ENCODE measurements around the gene CXCR4. TPM values are rescaled to one million over a fixed set of nuclear protein-coding genes. Genes with fewer than 3 reads are reported as not detected.

The CXCR4 gene
- total and polyA plus RNA-seq, 2 experiments from 2014 or later: 2.1 TPM

DNA sequence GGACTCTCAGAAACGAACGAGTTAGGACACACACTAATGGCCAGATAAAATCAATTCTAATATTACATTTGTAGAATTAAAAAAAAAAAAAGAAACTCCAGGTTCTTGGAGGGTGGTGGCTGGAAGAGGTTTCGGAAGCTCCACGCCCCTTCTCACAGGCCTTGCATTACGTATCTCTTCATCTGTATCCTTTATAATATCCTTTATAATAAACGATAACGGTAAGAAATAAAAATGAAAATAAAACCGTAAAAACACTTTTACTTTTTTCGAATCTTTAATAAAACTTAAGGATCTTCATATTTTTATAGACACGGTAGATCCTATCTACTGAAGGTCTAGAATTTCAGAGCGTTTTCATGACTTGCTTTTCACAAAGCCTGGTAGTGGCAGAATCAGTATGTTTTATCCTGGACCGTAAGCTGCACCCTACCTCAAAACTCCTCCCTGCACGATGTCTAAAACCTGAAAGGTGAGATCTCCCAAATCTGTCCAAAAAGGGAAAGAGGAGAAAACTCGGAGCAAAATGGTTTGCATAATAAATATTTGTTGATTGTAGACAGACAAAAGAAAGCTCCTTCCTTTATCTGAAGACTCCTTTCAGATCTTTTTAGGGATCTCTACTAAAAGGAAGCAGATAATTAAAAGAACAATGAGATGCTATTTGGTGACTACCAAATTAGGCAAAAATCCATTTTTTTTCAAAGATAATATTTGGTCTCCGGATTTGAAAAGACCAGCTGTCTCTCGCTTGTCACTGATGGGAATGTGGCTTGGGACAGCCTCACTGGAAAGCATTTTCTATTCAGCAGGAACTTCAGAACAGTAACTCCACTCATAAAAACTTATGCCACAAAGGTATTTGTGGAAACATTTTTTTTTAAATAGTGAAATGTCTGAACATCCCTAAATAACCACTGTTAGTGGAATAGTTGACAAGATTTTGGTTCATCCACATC, 2.0 kb upstream of the CXCR4 start:
- Histone ChIP-seq H3K4me2 (peak overlapping the region; percentile 80), H3F3A (replicated peaks; ENCODE audit: low read depth) (no peaks in the 10 kb centered on the region; the same call in 1 of the 2 replicates), H3K27me3 (ENCODE audit: insufficient read depth) (peaks cover 63% of the 10 kb centered on the region), H4K20me1 (replicated peaks; ENCODE audit: insufficient read depth) (no peaks in the 10 kb centered on the region), H3K27ac (ENCODE audit: low read depth) (no peak overlapping the region), H3K79me2 (replicated peaks; ENCODE audit: insufficient read depth) (no peaks in the 10 kb centered on the region), H3K4me1 (ENCODE audit: insufficient read depth) (peaks cover 37% of the 10 kb centered on the region), H3K36me3 (ENCODE audit: insufficient read depth) (no peaks in the 10 kb centered on the region), H3K4me3 (peak overlapping the region; percentile 76), H3K9me2 (ENCODE audit: insufficient read depth) (no peaks in the 10 kb centered on the region), H2AFZ (peak overlapping the region; percentile 94)
- Mint-ChIP-seq H3K4me1 (peaks cover 8% of the 10 kb centered on the region), H3K36me3 (ENCODE audit: low read depth) (no peaks in the 10 kb centered on the region), H3K27ac (no peak overlapping the region), H3K4me3 (peak overlapping the region; percentile 83), H3K9me3 (no peaks in the 10 kb centered on the region), H3K27me3 (ENCODE audit: insufficient read depth, low read depth, poor library complexity) (peaks cover 44% of the 10 kb centered on the region)
- DNase-seq (ENCODE audit: low spot score) (no peak), ATAC-seq (no peak)
- TF ChIP-seq EZH2 (IDR thresholded peaks at IDR 0.05; ENCODE audit: low read depth, unreplicated experiment): peak; percentile 1
- TF ChIP-seq, protein P1, sequence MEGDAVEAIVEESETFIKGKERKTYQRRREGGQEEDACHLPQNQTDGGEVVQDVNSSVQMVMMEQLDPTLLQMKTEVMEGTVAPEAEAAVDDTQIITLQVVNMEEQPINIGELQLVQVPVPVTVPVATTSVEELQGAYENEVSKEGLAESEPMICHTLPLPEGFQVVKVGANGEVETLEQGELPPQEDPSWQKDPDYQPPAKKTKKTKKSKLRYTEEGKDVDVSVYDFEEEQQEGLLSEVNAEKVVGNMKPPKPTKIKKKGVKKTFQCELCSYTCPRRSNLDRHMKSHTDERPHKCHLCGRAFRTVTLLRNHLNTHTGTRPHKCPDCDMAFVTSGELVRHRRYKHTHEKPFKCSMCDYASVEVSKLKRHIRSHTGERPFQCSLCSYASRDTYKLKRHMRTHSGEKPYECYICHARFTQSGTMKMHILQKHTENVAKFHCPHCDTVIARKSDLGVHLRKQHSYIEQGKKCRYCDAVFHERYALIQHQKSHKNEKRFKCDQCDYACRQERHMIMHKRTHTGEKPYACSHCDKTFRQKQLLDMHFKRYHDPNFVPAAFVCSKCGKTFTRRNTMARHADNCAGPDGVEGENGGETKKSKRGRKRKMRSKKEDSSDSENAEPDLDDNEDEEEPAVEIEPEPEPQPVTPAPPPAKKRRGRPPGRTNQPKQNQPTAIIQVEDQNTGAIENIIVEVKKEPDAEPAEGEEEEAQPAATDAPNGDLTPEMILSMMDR (conservative IDR thresholded peaks at IDR 0.05; ENCODE audit: low read depth in 2 of 2): no peak

GRCh38 chr2:136118819-136119716, 1.1 kb upstream of the CXCR4 start:
- Histone ChIP-seq H2AFZ (peak overlapping the region; percentile 94), H3K27ac (ENCODE audit: low read depth) (no peak overlapping the region)

DNA sequence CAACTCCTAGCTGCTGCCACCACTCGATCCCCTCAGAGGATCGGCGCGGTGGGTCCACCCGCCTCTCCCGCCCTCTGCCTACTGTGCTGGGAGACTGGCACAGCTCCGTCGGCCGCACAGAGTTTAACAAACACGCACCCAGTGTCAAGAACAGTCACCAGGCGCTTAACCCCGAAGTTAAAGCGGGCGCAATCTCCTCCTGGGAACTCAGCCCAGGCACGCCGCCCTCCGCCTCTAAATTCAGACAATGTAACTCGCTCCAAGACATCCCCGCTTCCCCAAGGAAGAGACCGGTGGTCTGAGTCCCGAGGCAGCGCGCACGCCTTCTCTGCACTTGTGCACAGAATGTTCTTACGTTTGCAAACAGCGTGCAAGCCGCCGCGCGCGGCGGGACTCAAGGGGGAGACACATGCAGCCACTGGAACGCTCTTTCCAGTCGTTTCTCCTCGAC, 533 bp downstream of the CXCR4 start:
- H3K27me3 ChIP-seq (ENCODE audit: insufficient read depth): peaks cover 69% of the 10 kb centered on the region
- peaks cover 33% of the 10 kb centered on the region for H3K4me1 ChIP-seq (ENCODE audit: insufficient read depth)
- peak; percentile 55 for DNase-seq (ENCODE audit: low spot score)
- TF ChIP-seq, protein P2, sequence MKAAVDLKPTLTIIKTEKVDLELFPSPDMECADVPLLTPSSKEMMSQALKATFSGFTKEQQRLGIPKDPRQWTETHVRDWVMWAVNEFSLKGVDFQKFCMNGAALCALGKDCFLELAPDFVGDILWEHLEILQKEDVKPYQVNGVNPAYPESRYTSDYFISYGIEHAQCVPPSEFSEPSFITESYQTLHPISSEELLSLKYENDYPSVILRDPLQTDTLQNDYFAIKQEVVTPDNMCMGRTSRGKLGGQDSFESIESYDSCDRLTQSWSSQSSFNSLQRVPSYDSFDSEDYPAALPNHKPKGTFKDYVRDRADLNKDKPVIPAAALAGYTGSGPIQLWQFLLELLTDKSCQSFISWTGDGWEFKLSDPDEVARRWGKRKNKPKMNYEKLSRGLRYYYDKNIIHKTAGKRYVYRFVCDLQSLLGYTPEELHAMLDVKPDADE (IDR thresholded peaks at IDR 0.05): no peak

More at GRCh38 chr2:136118819-136119716, 1.1 kb upstream of the CXCR4 start:
- Mint-ChIP-seq H3K27ac (no peak overlapping the region), H3K27me3 (ENCODE audit: insufficient read depth, low read depth, poor library complexity) (peaks cover 51% of the 10 kb centered on the region), H3K9me3 (no peaks in the 10 kb centered on the region), H3K4me1 (peaks cover 8% of the 10 kb centered on the region), H3K36me3 (ENCODE audit: low read depth) (no peaks in the 10 kb centered on the region; the same call in 2 of the 3 replicates), H3K4me3 (peak overlapping the region; percentile 83)
- Histone ChIP-seq H4K20me1 (replicated peaks; ENCODE audit: insufficient read depth) (no peaks in the 10 kb centered on the region), H3F3A (replicated peaks; ENCODE audit: low read depth) (no peaks in the 10 kb centered on the region; the same call in 1 of the 2 replicates), H3K9me2 (ENCODE audit: insufficient read depth) (no peaks in the 10 kb centered on the region), H3K4me1 (ENCODE audit: insufficient read depth) (peaks cover 33% of the 10 kb centered on the region), H3K79me2 (replicated peaks; ENCODE audit: insufficient read depth) (no peaks in the 10 kb centered on the region), H3K4me3 (peak overlapping the region; percentile 76), H3K27me3 (ENCODE audit: insufficient read depth) (peaks cover 69% of the 10 kb centered on the region), H3K36me3 (ENCODE audit: insufficient read depth) (no peaks in the 10 kb centered on the region), H3K4me2 (peak overlapping the region; percentile 80)
- peak; percentile 49 for DNase-seq (ENCODE audit: low spot score)
- peak; percentile 34 for TF ChIP-seq EZH2 (IDR thresholded peaks at IDR 0.05; ENCODE audit: low read depth, unreplicated experiment)
- no peak for TF ChIP-seq ZNF114 (CRISPR knock-in tag; IDR thresholded peaks at IDR 0.05)
- ATAC-seq: peak; percentile 30

More for the DNA sequence above, 533 bp downstream of the CXCR4 start:
- H4K20me1 ChIP-seq (replicated peaks; ENCODE audit: insufficient read depth): no peaks in the 10 kb centered on the region
- no peaks in the 10 kb centered on the region for H3K36me3 ChIP-seq (ENCODE audit: insufficient read depth)
- H3K27ac ChIP-seq (ENCODE audit: low read depth): no peak overlapping the region
- H3K4me3 Mint-ChIP-seq: peak overlapping the region; percentile 83
- H3K9me3 Mint-ChIP-seq: no peaks in the 10 kb centered on the region
- no peaks in the 10 kb centered on the region; the same call in 2 of the 3 replicates for H3K36me3 Mint-ChIP-seq (ENCODE audit: low read depth)
- H3K79me2 ChIP-seq (replicated peaks; ENCODE audit: insufficient read depth): no peaks in the 10 kb centered on the region
- H3K4me2 ChIP-seq: peak overlapping the region; percentile 80
- H3K4me3 ChIP-seq: peak overlapping the region; percentile 76
- no peaks in the 10 kb centered on the region for H3K9me2 ChIP-seq (ENCODE audit: insufficient read depth)
- peak overlapping the region; percentile 83; the same call in 1 of the 2 replicates for H2AFZ ChIP-seq
- peaks cover 51% of the 10 kb centered on the region for H3K27me3 Mint-ChIP-seq (ENCODE audit: insufficient read depth, low read depth, poor library complexity)
- H3K4me1 Mint-ChIP-seq: peaks cover 12% of the 10 kb centered on the region
- H3F3A ChIP-seq (replicated peaks; ENCODE audit: low read depth): no peaks in the 10 kb centered on the region; the same call in 1 of the 2 replicates
- H3K27ac Mint-ChIP-seq: no peak overlapping the region
- ATAC-seq: peak; percentile 17
